Skin of body (tissue), 2 donors: ENCODE data around the gene HPCAL1. TPM values are rescaled to one million over a fixed set of nuclear protein-coding genes. Genes with fewer than 3 reads are reported as not detected.

Experiments used
- DNase-seq: peaks from one replicate; lab custom pipeline; 2025; lab: John Stamatoyannopoulos, UW
- total RNA-seq: library from RNA; depleted of rRNA; stranded (reverse); fragments of >200 nt; gene quantifications from one replicate; pipeline ENCODE4 v1.2.3, GENCODE V29; 2014

Gene HPCAL1
- total RNA-seq, 1 donor from 2014 or later: 7.9 TPM

DNA sequence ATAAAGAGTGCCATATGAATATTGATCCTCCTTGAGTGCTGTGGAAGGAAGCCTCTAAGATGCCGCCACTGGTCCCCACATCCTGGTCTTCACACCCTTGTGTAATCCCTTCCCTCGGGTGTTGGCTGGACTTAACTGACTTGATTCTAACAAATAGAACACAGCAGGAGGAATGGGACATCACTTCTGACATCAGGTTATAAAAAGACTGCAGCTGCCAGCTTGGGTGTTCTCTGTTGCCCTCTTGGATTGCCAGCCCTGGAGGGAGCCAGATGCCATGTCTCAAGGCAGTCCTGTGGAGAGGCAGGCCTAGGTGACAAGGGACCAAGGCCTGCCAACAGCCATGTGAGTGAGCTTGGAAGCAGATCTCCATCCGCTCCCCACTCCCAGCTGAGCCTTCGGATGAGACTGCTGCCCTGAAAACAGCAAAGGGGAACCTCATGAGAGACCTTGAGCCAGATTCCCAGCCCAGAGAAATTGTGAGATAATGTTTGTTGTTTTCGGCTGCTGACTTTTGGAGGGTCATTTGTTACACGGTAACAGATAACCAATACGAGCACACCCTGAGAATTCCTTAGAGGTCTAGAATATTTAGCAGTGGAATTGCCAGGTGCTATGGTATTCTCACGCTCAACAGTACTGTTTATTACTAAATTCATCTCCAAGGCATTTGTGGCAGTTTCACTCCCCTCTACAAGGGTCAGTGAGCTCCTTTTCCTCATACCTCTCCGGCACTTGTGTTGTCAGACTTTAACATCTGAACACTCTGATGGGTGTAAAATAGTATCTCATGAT lies 32.5 kb downstream of the HPCAL1 start:
- no peak for DNase-seq

DNA sequence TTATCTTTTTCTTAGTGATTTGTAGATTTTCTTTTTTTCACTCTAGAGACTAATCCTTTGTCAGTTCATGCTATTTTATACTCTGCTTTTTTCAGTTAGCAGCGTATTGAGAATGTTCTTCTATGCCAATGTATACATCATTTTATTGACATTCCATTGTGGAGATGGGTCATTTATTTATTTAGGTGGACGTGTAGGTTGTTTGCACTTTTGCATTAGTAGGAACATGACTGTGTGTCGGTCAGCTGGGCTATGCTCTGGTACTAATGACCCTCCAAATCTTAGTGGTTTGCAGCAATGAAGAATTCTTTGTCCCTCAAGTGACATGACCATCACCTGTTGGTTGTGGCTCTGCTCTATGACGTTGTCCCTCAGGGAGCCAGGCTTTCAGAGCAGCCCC lies 33.6 kb downstream of the HPCAL1 start:
- no peak for DNase-seq

DNA sequence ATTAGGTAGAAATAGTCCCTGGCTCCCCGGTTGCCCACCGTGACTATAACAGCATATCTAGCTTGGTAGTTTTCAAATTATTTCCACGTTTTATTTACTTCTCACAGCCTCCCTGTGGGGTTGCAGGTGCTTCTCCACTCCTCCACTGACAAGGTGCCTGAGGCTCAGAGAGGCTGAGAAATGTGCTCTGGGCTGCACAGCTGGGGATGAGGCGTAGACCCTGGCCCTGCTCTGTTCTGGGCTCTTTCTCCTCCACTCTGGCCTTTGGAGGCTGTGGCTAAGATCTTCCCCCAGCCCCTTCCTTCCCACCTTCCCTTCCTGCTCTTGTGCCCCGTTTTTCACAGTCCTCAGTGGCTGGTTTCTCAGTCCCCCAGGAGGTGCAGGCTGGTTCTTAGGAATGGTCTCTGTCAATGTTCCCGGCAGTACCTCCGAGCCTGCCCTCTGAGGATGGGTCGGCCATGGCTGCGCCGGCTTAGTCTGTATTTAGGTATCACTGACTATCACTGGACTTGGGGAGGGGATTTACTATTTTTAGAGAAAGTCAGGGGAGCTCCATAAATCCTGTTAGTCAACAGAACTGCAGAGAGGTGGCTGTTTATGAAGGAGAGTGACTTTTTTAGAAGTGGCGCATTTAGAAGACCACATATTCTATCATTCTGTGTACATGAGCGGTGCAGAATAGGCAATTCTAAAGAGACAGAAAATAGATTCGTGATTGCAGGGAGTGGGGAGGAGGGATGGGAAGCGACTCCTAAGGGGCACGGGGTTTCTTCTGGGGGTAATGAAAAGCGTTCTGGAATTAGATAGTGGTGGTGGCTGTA lies 35.0 kb downstream of the HPCAL1 start:
- no peak for DNase-seq

DNA sequence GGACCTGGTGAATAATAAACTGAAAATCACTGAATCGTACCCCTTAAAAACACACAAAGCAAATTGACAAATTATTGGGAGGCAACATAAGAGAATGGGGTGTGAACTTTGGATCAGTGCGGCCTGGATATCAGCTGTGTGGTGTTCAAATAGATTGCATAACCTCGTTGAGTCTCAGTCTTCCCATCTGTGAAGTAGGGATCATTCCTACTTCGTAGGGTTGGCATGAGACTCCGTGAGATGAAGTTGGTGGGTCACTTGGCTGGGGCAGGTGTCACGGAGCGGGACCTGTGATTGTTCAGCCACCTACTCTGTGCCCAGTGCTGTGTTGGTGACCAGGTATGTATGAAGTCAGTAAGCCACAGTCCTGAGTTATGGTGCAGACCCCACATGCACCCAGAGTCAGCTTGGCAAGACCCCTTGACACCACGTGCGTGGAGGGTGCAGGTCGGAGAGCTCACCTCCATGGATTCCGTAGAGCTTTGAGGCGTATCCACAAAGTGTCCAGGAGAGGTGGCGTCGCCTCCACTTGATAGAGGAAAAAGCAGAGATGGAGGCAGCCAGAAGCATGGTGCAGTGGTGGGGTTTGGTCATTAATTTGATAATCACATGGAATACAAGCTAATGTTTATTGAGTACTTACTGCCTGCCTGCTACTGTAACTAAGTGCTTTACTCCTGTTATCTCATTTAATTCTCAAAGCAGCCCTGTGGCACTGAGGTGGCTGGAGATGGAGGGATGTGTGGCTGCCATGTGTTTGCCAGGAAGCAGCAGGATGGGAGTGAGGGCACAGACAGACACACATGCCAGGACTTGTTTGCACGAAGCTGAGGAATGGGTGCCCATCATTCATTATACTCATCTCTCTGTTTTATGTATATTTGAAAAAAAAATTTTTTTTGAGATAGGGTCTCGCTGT lies 35.8 kb downstream of the HPCAL1 start:
- DNase-seq: no peak

DNA sequence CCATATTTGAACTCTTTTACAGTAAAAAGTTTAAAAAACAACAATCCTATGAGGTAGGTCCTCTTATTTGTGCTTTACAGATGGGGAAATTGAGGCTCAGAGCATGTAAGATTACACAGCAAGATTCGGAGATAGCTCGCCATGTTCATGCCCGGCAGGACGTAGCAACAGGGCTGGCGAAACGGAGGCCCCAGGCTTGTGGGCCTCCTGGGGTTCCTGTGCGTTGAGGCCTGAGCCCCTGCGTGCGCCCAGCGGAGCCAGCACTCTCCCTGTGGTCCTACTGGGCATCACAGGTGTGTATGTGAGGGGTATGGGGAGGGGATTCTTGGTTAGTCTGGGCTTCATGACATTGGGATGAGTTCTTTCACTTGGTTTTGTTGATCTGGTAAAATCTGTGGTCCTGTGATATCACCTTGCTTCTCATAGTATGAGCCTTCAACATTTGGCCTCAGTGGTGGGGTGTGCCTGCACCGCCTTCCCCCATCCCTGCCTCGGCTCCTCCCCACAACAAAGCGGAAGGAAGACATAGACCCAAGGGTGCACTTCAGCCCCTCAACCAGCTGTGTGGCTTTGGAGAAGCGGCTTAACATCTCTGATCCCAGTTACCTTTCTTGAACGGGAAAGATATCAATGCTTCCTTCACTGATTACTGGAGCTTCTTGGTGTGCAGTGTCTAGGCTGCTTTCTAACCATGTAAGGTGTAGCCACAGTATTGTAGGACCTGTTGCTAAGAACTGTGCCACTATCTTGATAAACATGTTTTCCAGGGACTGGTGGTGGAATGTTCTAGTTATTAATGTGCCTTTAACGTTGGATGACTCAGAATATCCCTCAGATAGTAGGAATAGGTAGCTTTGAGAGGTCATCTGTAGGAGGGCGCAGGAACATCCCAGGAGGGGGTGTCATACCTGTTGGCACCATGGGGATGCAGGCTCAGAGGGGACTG lies 37.2 kb downstream of the HPCAL1 start:
- DNase-seq: no peak

DNA sequence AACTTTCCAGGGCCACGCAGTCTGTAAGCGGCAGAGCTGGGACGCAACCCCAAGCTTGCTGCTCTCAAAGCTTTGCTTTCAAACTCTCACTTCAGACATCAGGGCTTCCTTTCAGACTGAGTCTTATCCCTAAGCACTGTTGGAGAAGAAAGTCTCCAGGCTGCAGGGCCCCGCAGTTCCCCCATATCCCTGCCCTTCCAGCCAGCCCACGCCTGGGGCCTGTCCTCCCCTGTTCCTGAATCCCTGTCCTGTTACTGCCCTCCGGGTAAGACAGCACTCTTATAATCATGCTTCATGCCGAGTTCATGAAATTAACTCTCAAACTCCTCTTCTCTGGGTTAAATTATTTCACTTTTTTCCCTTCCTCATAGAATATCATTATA lies 37.9 kb downstream of the HPCAL1 start:
- no peak for DNase-seq

DNA sequence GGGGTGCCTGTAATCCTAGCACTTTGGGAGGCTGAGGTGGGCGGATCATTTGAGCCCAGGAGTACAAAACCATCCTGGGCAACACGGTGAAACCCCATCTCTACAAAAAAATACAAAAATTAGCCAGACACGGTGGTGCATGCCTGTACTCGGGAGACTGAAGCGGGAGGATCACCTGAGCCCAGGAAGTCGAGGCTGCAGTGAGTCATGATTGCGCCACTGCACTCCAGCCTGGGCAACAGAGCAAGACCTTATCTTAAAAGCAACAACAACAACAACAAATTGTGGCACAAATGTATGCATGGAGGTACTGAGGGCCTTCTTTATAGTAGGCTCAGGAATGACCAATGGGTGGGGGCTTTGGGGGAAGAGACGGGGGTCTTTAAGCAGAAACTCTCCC lies 38.5 kb downstream of the HPCAL1 start:
- no peak for DNase-seq

DNA sequence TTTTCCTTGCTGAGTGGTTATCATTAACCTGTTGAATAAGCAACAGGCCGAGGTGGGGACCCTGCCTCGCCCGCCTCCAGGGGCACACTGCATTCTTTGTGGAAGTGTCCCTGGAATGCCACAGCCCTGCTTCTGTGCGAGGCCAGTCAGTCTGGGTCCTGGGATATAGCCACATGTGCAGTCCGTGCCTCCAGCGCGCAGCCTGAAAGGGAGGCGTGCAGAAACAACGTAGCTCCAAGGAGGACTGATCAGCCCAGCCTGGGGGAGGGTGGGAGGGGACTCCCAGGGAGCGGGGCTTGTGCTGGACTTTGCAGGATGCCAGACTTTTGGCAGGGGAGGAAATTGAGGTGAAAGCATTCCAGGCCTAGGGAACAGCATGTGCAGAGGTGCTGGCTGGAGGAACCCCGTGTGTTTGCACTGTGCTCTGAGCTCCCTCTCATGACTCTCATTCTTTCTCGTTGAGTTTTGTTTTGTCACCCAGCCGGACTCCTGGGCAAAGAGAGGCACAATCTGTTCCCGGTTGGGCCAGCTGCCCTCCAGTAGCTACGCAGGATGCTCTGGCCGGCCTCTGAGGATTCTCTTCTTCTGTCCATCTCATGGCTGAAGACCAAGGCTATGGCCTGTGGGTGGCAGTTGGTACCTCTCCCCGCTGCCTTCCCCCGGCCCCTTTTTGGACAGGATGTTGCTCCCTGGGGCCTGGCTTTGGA lies 39.7 kb downstream of the HPCAL1 start:
- no peak for DNase-seq

DNA sequence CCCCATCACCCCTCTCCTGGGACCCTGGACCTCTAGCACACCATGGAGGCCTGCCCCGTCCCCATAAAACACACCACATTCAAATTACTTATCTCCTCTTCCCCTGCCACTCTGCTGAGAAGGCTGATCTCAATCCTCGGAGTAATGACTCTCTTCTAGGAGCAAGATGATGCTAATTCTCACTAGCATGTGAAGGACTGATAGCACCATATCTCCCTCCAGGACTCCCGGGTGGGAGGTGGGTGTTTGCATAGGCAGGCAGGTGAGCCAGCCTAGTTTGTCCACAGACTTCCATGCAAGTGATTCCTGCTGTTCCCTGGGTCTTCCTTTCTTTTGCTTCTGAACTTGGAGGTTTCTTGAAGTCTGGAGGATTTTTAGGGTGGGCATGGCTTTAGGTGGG lies 40.5 kb downstream of the HPCAL1 start:
- no peak for DNase-seq

DNA sequence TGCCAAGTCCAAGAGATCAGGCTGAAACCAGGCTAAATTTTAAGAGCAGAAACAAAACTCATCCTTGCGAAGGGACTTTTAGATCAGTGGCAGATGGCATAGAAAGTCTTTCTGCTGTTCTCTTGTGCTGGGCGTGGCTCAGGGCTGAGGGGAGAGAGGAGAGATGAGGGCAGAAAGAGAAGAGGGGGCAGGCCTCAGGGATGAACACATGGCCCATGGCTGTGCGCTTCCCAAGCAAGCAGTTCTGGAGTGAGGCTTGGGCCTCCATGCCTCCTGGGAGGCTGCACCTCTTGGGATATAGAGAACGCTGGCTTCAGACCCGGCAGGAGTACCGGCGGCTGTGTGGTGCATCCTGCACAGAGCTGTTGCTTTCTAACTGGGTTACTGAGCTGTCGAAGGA lies 41.0 kb downstream of the HPCAL1 start:
- DNase-seq: no peak

DNA sequence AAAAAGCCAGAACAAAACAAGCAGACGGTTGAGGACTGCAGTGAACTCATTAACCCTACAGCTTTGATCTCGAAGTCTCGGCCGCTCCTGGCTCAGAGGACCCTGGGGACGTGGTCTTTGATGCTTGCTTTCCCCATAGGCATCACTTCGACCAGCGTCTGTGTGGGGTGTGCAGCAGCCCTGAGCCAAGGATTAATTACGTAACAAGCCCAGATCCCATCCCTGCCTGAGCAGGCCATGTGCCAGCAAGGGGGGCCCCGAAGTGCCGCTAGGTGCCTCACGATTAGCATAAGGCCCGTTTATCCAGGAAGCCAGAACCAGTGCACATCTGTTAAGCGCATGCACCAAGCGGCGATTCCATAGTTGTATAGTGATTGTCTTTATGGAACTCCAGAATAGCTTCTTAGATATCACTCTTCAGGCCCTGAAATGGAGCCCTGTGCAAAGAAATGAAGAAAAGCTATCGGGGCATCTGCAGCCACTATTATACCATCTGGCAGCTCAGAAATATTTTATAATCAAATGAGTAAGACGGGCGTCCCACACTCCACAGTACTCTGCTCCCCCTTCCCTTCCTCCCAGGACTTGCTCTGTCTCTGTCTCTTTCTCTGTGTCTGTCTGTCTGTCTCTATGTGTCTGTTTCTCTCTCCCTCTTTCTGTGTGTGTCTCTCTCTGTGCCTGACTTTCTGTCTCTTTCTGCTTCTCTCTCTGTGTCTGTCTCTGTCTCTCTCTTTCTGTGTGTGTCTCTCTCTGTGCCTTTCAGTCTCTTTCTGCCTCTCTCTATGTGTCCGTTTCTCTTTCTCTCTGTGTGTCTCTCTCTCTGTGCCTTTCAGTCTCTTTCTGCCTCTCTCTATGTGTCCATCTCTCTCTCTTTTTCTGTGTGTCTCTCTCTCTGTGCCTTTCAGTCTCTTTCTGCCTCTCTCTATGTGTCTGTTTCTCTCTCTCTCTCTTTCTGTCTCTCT lies 41.7 kb downstream of the HPCAL1 start:
- no peak for DNase-seq

DNA sequence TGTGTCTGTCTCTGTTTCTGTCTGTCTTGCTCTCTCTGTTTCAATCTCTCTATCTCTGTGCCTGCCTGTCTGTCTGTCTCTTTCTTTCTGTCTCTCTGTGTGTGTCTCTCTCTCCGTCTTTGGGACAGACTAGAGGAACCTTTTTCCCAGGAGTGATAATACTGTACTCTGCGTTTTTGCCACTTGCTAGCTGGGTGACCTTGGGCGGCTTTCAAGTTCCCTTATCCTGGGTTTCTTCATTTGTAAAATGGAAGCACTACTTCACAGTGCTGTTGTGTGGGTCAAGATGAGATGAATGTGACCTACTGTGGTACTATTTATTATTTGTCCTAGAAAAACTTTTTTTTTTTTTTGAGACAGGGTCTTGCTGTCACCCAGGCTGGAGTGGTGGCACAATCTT lies 42.4 kb downstream of the HPCAL1 start:
- DNase-seq: no peak

DNA sequence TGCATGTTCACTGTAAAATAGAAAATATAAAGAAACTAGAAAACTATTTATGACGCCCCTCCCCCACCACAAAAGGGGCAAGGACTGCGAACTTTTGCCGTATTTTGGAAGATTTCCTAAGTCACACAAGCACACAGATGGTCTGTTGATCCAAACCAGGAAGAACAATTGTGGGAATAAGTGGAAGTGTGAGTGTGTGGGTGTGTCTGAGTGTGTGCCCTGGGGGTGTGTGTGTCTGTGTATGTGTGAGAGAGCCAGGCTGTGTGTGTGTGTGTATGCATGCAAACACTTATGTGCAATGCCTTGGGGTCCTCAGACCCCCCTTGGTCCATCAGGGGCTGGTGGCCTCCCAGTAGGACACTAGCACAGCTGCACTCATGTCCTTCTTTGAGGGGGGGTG lies 43.1 kb downstream of the HPCAL1 start:
- DNase-seq: no peak

DNA sequence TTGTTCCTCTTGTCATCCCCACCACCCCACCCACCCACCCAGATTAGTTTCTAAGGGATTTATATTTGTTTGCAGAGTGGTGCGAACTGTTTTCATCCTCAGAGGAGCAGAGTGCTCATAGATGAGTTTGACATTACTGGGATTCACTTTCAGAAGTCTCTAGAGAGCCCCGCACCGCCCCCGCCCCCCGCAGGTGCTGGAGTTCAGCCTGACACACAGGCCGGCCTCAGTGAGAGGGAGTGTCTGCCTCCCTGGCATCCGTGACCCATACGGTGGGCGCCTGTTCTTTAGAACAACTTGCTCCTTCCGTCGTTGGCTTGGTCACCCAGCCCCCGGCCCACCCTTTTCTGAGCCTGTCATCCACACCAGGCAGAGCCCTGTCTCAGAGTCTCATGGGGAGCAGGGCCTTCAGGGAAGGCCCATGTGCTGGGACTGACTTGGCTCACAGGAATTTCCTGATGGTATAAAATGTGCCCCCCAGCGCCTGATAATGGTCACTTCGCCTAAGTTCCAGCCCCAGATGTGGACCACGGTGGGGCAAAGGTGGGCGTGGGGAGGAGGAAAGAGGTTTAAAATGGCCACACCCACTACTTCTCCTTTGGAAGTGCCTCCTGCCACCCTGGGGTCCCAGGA lies 44.3 kb downstream of the HPCAL1 start:
- no peak for DNase-seq

DNA sequence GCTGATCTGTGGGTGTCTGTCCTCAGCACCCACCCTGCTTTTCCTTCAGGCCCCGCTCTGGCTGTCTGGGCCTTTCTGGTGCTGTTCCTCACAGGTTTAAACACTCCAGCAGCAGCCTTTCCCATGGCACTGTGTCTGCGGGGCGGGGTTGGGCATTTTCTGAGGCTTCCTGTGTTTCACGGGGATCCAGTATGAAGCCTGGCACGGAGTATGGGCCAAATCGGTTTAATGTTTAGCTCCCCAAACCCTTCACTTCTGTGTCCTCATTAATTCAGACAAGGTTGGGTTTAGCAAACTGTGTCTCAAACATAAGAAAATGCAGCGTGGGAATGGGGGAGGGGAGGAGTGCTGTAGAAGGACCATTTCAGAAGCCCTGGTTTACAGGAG lies 44.9 kb downstream of the HPCAL1 start:
- DNase-seq: no peak

DNA sequence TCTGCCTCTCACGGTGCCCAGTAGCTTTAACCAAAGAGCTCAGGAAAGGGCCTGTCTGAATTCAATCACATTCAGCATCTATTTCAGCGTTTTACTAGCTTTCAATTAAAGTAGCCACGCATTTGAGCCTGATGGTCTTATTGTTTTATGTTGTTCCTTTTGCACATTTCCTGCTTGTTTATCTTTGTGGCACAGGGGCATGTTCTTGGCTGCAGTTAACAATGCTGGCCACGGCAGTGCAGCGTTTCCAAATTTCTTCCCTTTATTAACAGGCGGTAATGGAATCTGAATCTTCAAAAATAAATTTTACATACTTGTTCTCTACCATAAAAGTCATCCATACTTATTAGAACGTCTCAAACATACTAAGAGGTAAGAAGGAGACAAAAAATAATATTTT lies 46.2 kb downstream of the HPCAL1 start:
- DNase-seq: no peak

DNA sequence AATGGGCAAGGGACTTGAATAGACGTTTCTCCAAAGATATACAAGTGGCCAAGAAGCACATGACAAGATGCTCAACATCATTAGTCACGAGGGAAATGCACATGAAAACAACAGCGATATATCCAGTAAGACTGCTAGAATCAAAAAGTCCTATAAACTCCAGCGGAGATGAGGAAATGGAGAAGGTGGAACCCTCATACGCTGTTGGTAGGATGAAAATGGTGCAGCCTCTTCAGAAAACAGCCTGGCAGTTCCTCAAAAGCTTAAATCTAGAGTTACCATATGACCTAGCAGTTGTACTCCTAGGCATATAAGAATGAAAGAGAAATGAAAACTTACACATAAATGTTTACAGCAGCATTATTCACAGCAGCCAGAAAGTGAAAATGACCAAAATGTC lies 48.1 kb downstream of the HPCAL1 start:
- no peak for DNase-seq

DNA sequence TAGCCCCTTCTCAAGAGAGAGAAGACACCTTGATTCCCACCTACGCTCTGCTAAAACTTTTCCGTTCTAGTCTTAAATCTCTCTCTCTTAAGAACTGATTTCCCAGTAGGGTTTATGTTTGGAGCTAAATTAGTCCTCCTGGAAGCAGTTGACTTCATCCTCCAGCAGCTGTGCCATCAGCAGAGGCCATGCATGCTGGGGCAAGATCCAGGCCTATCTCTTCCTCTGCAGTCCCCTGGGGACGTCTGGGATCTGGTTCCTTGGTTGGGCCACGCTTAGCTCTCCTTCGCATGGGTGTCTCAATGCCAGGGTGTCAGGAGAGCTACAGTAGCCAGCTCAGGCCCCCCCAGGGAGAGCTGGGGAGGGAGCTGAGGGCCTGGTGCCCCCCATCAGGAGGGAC lies 49.7 kb downstream of the HPCAL1 start:
- no peak for DNase-seq
